Measurements from ENCODE around the gene RERE. TPM values are rescaled to one million over a fixed set of nuclear protein-coding genes. Genes with fewer than 3 reads are reported as not detected.

The RERE gene
- polyA plus RNA-seq, 1 of the 3 experiments (the other 2 are of a cell fraction): 8.1 TPM

DNA sequence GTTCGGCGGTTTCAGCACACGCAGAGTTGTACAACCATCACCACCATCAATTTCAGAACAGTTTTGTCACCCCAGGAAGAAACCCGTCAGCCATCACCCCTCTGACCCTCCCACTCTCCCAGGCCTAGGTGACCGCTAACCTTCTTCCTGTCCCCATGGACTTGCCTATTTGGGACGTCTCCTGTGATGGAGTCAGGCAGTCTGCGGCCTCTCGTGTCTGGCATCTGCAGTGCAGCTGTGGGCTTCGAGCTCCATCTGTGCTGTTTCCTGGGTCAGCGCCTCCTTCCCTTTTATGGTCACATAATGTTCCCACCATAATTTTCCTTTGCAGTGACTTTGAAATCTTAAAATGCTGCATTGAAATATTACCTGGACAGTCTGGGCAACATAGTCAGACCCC is 475.1 kb downstream of the RERE start:
- ChIA-PET POLR2A (no interaction called here), CTCF (no interaction called here)
- TF ChIP-seq, protein P1, sequence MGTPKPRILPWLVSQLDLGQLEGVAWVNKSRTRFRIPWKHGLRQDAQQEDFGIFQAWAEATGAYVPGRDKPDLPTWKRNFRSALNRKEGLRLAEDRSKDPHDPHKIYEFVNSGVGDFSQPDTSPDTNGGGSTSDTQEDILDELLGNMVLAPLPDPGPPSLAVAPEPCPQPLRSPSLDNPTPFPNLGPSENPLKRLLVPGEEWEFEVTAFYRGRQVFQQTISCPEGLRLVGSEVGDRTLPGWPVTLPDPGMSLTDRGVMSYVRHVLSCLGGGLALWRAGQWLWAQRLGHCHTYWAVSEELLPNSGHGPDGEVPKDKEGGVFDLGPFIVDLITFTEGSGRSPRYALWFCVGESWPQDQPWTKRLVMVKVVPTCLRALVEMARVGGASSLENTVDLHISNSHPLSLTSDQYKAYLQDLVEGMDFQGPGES (IDR thresholded peaks at IDR 0.05; ENCODE audit: low read depth, low read length): no peak
- TF ChIP-seq RFX5 (IDR thresholded peaks at IDR 0.05; ENCODE audit: low read length) (no peak), TEAD4 (IDR thresholded peaks at IDR 0.05; ENCODE audit: borderline replicate concordance, insufficient read depth) (no peak), CHD2 (IDR thresholded peaks at IDR 0.05; ENCODE audit: low read length, partially characterized antibody) (no peak), FOXJ3 (CRISPR knock-in tag; IDR thresholded peaks at IDR 0.05) (no peak), NRF1 (IDR thresholded peaks at IDR 0.05; ENCODE audit: low read depth, low read length) (no peak), GABPA (IDR thresholded peaks at IDR 0.05; ENCODE audit: low read depth) (no peak), TCF12 (IDR thresholded peaks at IDR 0.05) (no peak), POLR2AphosphoS5 (IDR thresholded peaks at IDR 0.05; ENCODE audit: low read depth, low read length) (no peak), SIN3A (IDR thresholded peaks at IDR 0.05; ENCODE audit: borderline replicate concordance, low read depth, low read length) (no peak), MEF2A (IDR thresholded peaks at IDR 0.05; ENCODE audit: borderline replicate concordance, low read depth) (no peak), RAD21 (IDR thresholded peaks at IDR 0.05; ENCODE audit: low read length) (no peak), TAF1 (IDR thresholded peaks at IDR 0.05; ENCODE audit: borderline replicate concordance, low read depth, low read length) (no peak), FOXM1 (IDR thresholded peaks at IDR 0.05; ENCODE audit: low read depth) (no peak)
- TF ChIP-seq, protein P2, sequence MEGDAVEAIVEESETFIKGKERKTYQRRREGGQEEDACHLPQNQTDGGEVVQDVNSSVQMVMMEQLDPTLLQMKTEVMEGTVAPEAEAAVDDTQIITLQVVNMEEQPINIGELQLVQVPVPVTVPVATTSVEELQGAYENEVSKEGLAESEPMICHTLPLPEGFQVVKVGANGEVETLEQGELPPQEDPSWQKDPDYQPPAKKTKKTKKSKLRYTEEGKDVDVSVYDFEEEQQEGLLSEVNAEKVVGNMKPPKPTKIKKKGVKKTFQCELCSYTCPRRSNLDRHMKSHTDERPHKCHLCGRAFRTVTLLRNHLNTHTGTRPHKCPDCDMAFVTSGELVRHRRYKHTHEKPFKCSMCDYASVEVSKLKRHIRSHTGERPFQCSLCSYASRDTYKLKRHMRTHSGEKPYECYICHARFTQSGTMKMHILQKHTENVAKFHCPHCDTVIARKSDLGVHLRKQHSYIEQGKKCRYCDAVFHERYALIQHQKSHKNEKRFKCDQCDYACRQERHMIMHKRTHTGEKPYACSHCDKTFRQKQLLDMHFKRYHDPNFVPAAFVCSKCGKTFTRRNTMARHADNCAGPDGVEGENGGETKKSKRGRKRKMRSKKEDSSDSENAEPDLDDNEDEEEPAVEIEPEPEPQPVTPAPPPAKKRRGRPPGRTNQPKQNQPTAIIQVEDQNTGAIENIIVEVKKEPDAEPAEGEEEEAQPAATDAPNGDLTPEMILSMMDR (IDR thresholded peaks at IDR 0.05): no peak
- TF ChIP-seq, protein P3, sequence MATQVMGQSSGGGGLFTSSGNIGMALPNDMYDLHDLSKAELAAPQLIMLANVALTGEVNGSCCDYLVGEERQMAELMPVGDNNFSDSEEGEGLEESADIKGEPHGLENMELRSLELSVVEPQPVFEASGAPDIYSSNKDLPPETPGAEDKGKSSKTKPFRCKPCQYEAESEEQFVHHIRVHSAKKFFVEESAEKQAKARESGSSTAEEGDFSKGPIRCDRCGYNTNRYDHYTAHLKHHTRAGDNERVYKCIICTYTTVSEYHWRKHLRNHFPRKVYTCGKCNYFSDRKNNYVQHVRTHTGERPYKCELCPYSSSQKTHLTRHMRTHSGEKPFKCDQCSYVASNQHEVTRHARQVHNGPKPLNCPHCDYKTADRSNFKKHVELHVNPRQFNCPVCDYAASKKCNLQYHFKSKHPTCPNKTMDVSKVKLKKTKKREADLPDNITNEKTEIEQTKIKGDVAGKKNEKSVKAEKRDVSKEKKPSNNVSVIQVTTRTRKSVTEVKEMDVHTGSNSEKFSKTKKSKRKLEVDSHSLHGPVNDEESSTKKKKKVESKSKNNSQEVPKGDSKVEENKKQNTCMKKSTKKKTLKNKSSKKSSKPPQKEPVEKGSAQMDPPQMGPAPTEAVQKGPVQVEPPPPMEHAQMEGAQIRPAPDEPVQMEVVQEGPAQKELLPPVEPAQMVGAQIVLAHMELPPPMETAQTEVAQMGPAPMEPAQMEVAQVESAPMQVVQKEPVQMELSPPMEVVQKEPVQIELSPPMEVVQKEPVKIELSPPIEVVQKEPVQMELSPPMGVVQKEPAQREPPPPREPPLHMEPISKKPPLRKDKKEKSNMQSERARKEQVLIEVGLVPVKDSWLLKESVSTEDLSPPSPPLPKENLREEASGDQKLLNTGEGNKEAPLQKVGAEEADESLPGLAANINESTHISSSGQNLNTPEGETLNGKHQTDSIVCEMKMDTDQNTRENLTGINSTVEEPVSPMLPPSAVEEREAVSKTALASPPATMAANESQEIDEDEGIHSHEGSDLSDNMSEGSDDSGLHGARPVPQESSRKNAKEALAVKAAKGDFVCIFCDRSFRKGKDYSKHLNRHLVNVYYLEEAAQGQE (IDR thresholded peaks at IDR 0.05; ENCODE audit: low read depth, low read length): no peak
- TF ChIP-seq, protein P4, sequence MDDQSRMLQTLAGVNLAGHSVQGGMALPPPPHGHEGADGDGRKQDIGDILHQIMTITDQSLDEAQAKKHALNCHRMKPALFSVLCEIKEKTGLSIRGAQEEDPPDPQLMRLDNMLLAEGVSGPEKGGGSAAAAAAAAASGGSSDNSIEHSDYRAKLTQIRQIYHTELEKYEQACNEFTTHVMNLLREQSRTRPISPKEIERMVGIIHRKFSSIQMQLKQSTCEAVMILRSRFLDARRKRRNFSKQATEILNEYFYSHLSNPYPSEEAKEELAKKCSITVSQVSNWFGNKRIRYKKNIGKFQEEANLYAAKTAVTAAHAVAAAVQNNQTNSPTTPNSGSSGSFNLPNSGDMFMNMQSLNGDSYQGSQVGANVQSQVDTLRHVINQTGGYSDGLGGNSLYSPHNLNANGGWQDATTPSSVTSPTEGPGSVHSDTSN (IDR thresholded peaks at IDR 0.05): no peak
- H3K27ac ChIP-seq (ENCODE audit: low read depth in 2 of 2, low read length in 1 of 2): no peak overlapping the region
- no peak overlapping the region for H3K9ac ChIP-seq
- no peaks in the 10 kb centered on the region for H3K27me3 ChIP-seq (ENCODE audit: insufficient read depth)
- H3K9me3 ChIP-seq: no peaks in the 10 kb centered on the region
- H3K9me2 ChIP-seq: no peaks in the 10 kb centered on the region
- no peaks in the 10 kb centered on the region for H3K79me2 ChIP-seq (ENCODE audit: insufficient read depth)
- peaks cover 2 to 6% of the 10 kb centered on the region in 2 experiments; a peak in 2 of 4 replicates for H3K4me1 ChIP-seq (ENCODE audit: control insufficient read depth in 1 of 2, insufficient read depth in 2 of 2, low read depth in 1 of 2, low read length in 1 of 2)
- H2AFZ ChIP-seq (ENCODE audit: low read depth): no peak overlapping the region
- H3K36me3 ChIP-seq (replicated peaks in 1 of 2; ENCODE audit: control insufficient read depth in 1 of 2, insufficient read depth in 2 of 2, low read length in 1 of 2): no peaks in the 10 kb centered on the region
- H3F3A ChIP-seq (replicated peaks; ENCODE audit: insufficient read depth): no peaks in the 10 kb centered on the region
- DNase-seq: no peak
- no peak overlapping the region for H3K4me3 ChIP-seq (ENCODE audit: low read depth in 2 of 2, low read length in 1 of 2)
- no peak overlapping the region for H3K4me2 ChIP-seq
- no peaks in the 10 kb centered on the region for H4K20me1 ChIP-seq (ENCODE audit: insufficient read depth)
- WGBS (ENCODE audit: low lambda C conversion rate): 93% methylated on average over 10 of the region's 10 CpGs

Data from SK-N-SH (cell line).